WTC11 (cell line): ENCODE data around the gene GATA3. TPM values are rescaled to one million over a fixed set of nuclear protein-coding genes. Genes with fewer than 3 reads are reported as not detected.

Source experiments
- ATAC-seq: fragments of 200-7000 bp; cut with Tn5 transposase; 2 replicates; pipeline ENCODE4 v1.10.0; 2021; ENCODE audit warnings: mild to moderate bottlenecking, moderate library complexity
- CTCF ChIA-PET: fragments of 300-600 bp; sonication (Branson Sonifier 250); formaldehyde crosslinking; loops from one replicate; lab custom pipeline; 2021; ENCODE audit warnings: antibody characterized with exemption; lab: Charles Lee
- POLR2A ChIA-PET: fragments of 350-600 bp; sonication (Branson Sonifier 250); formaldehyde crosslinking; loops from one replicate; lab custom pipeline; 2021; ENCODE audit warnings: antibody characterized with exemption; lab: Charles Lee
- DNase-seq: peaks from one replicate; pipeline ENCODE4 v3.0.0; 2021; ENCODE audit warnings: low spot score
- H3K27ac Mint-ChIP-seq: 2 replicates; pipeline ENCODE4 v1.8.0; 2021; ENCODE audit warnings: mixed read lengths
- H3K27me3 Mint-ChIP-seq: 2 replicates; pipeline ENCODE4 v1.8.0; 2021; ENCODE audit warnings: low read depth, mild to moderate bottlenecking, moderate library complexity, mixed read lengths
- H3K36me3 Mint-ChIP-seq: 2 replicates; pipeline ENCODE4 v1.8.0; 2021; ENCODE audit warnings: mixed read lengths
- H3K4me1 Mint-ChIP-seq: 2 replicates; pipeline ENCODE4 v1.8.0; 2022; ENCODE audit warnings: mixed read lengths
- H3K4me3 Mint-ChIP-seq: 2 replicates; pipeline ENCODE4 v1.8.0; 2021; ENCODE audit warnings: mild to moderate bottlenecking, moderate library complexity, mixed read lengths
- H3K9me3 Mint-ChIP-seq: 2 replicates; pipeline ENCODE4 v1.8.0; 2021; ENCODE audit warnings: mixed read lengths
- AR ChIP-seq: fragments of 250-450 bp; sonication (Bioruptor Pico); IDR thresholded peaks from 2 replicates; pipeline ENCODE4 v1.9.0; 2021; ENCODE audit warnings: mild to moderate bottlenecking
- ATF1 ChIP-seq: sonication (generic); formaldehyde crosslinking; IDR thresholded peaks from 2 replicates; pipeline ENCODE4 v1.8.1; 2023; ENCODE audit warnings: mild to moderate bottlenecking, moderate library complexity, missing genetic modification reagents
- CREM ChIP-seq: sonication (generic); formaldehyde crosslinking; IDR thresholded peaks from 2 replicates; pipeline ENCODE4 v1.8.1; 2022; ENCODE audit warnings: mild to moderate bottlenecking, missing genetic modification reagents, moderate library complexity
- E2F1 ChIP-seq: sonication (generic); formaldehyde crosslinking; IDR thresholded peaks from 2 replicates; pipeline ENCODE4 v1.8.0; 2022; ENCODE audit warnings: mild to moderate bottlenecking, missing genetic modification reagents
- ELF4 ChIP-seq: sonication (generic); formaldehyde crosslinking; IDR thresholded peaks from 2 replicates; pipeline ENCODE4 v1.8.1; 2022; ENCODE audit warnings: low read depth, mild to moderate bottlenecking, moderate library complexity, missing genetic modification reagents
- ESRRA ChIP-seq: sonication (generic); formaldehyde crosslinking; IDR thresholded peaks from 2 replicates; pipeline ENCODE4 v1.8.1; 2022; ENCODE audit warnings: mild to moderate bottlenecking, missing genetic modification reagents, borderline replicate concordance
- ETV6 ChIP-seq: sonication (generic); formaldehyde crosslinking; IDR thresholded peaks from 2 replicates; pipeline ENCODE4 v1.8.1; 2022; ENCODE audit warnings: mild to moderate bottlenecking, missing genetic modification reagents
- FOXJ3 ChIP-seq: sonication (generic); formaldehyde crosslinking; IDR thresholded peaks from 2 replicates; pipeline ENCODE4 v1.9.0; 2021; ENCODE audit warnings: missing genetic modification reagents, mild to moderate bottlenecking, borderline replicate concordance
- FOXK1 ChIP-seq: sonication (generic); formaldehyde crosslinking; IDR thresholded peaks from 2 replicates; pipeline ENCODE4 v1.8.0; 2022; ENCODE audit warnings: mild to moderate bottlenecking, moderate library complexity, missing genetic modification reagents
- FOXP4 ChIP-seq: sonication (generic); formaldehyde crosslinking; IDR thresholded peaks from 2 replicates; pipeline ENCODE4 v1.8.0; 2022; ENCODE audit warnings: mild to moderate bottlenecking, missing genetic modification reagents
- GABPB1 ChIP-seq: sonication (generic); formaldehyde crosslinking; IDR thresholded peaks from 2 replicates; pipeline ENCODE4 v1.8.1; 2023; ENCODE audit warnings: mild to moderate bottlenecking, missing genetic modification reagents
- JAZF1 ChIP-seq: fragments of 250-450 bp; sonication (Bioruptor Pico); IDR thresholded peaks from 2 replicates; pipeline ENCODE4 v1.9.0; 2021; ENCODE audit warnings: moderate library complexity, mild to moderate bottlenecking, inconsistent platforms
- MAX ChIP-seq: sonication (generic); formaldehyde crosslinking; IDR thresholded peaks from 2 replicates; pipeline ENCODE4 v1.8.0; 2022; ENCODE audit warnings: mild to moderate bottlenecking, missing genetic modification reagents
- NR1H2 ChIP-seq: sonication (generic); formaldehyde crosslinking; IDR thresholded peaks from 2 replicates; pipeline ENCODE4 v1.9.0; 2021; ENCODE audit warnings: mild to moderate bottlenecking, moderate library complexity, missing genetic modification reagents
- RORB ChIP-seq: fragments of 250-450 bp; sonication (Bioruptor Pico); IDR thresholded peaks from 2 replicates; pipeline ENCODE4 v1.9.0; 2021; ENCODE audit warnings: mild to moderate bottlenecking
- SMAD3 ChIP-seq: sonication (generic); formaldehyde crosslinking; IDR thresholded peaks from 2 replicates; pipeline ENCODE4 v1.8.0; 2022; ENCODE audit warnings: missing genetic modification reagents, mild to moderate bottlenecking, borderline replicate concordance
- SMAD4 ChIP-seq: sonication (generic); formaldehyde crosslinking; IDR thresholded peaks from 2 replicates; pipeline ENCODE4 v1.8.0; 2022; ENCODE audit warnings: mild to moderate bottlenecking, missing genetic modification reagents
- TP53 ChIP-seq: sonication (generic); formaldehyde crosslinking; IDR thresholded peaks from 2 replicates; pipeline ENCODE4 v1.8.1; 2023; ENCODE audit warnings: mild to moderate bottlenecking, missing genetic modification reagents
- USF1 ChIP-seq: sonication (generic); formaldehyde crosslinking; IDR thresholded peaks from 2 replicates; pipeline ENCODE4 v1.8.0; 2022; ENCODE audit warnings: mild to moderate bottlenecking, missing genetic modification reagents
- ZBTB43 ChIP-seq: sonication (generic); formaldehyde crosslinking; IDR thresholded peaks from 2 replicates; pipeline ENCODE4 v1.8.1; 2023; ENCODE audit warnings: mild to moderate bottlenecking, missing genetic modification reagents
- ZNF138 ChIP-seq: sonication (generic); formaldehyde crosslinking; conservative IDR thresholded peaks from 2 replicates; pipeline ENCODE4 v1.8.1; 2022; ENCODE audit warnings: mild to moderate bottlenecking, moderate library complexity, missing genetic modification reagents
- ZNF219 ChIP-seq: sonication (generic); formaldehyde crosslinking; IDR thresholded peaks from 2 replicates; pipeline ENCODE4 v1.8.0; 2023; ENCODE audit warnings: missing genetic modification reagents, mild to moderate bottlenecking, borderline replicate concordance
- ZSCAN18 ChIP-seq: fragments of 250-450 bp; sonication (Bioruptor Pico); IDR thresholded peaks from 2 replicates; pipeline ENCODE4 v2.1.2; 2022; ENCODE audit warnings: mild to moderate bottlenecking, moderate library complexity
- total RNA-seq: library from RNA; stranded (reverse); gene quantifications from 3 replicates; pipeline ENCODE4 v1.2.3, GENCODE V29; 2021

Gene GATA3
- total RNA-seq, 1 experiment from 2014 or later: 0.72 TPM

GRCh38 chr10:8051109-8051821 is 3.2 kb upstream of the GATA3 start:
- ChIA-PET POLR2A (interaction anchor here (0.6 kb wide), 1 partner anchor 14 kb away, joined by 4 read pairs; no protein-coding TSS in a partner anchor), CTCF (no interaction called here)
- H3K4me1 Mint-ChIP-seq: peaks cover 50% of the 10 kb centered on the region
- ATAC-seq: peak; percentile 0; the same call in 1 of the 2 replicates
- H3K27ac Mint-ChIP-seq: no peak overlapping the region
- no peaks in the 10 kb centered on the region for H3K9me3 Mint-ChIP-seq
- DNase-seq: no peak
- H3K36me3 Mint-ChIP-seq: no peaks in the 10 kb centered on the region
- H3K4me3 Mint-ChIP-seq: peak overlapping the region; percentile 38; the same call in 1 of the 2 replicates
- H3K27me3 Mint-ChIP-seq: peaks cover 95% of the 10 kb centered on the region
- no peak for TF ChIP-seq ZNF219 (CRISPR knock-in tag)
- TF ChIP-seq ELF4 (CRISPR knock-in tag): no peak
- TF ChIP-seq FOXJ3: no peak
- no peak for TF ChIP-seq TP53 (CRISPR knock-in tag)
- TF ChIP-seq FOXP4 (CRISPR knock-in tag): no peak
- no peak for TF ChIP-seq ATF1
- no peak for TF ChIP-seq CREM (CRISPR knock-in tag)

GRCh38 chr10:8051851-8052257 is 2.6 kb upstream of the GATA3 start:
- H3K4me1 Mint-ChIP-seq: peaks cover 50% of the 10 kb centered on the region
- POLR2A ChIA-PET: no interaction called here
- DNase-seq: peak; percentile 71
- no peak for TF ChIP-seq JAZF1 (CRISPR knock-in tag)
- TF ChIP-seq USF1 (CRISPR knock-in tag): 0 out of 2 replicates have a peak, but pooled peaks have one; percentile 13
- no peak for TF ChIP-seq SMAD3 (CRISPR knock-in tag)
- TF ChIP-seq SMAD4: no peak
- no peak for TF ChIP-seq ZNF138 (CRISPR knock-in tag)
- no peak for TF ChIP-seq ATF1
- no peak for TF ChIP-seq E2F1 (CRISPR knock-in tag)
- TF ChIP-seq FOXK1 (CRISPR knock-in tag): 0 out of 2 replicates have a peak, but pooled peaks have one; percentile 41
- TF ChIP-seq ESRRA (CRISPR knock-in tag): no peak
- peak; percentile 32; the same call in 1 of the 2 replicates for TF ChIP-seq ETV6 (CRISPR knock-in tag)
- TF ChIP-seq CREM (CRISPR knock-in tag): no peak; the same call in 1 of the 2 replicates
- TF ChIP-seq RORB: no peak
- TF ChIP-seq ZSCAN18 (CRISPR knock-in tag): no peak
- TF ChIP-seq NR1H2 (CRISPR knock-in tag): no peak
- no peak for TF ChIP-seq AR (CRISPR knock-in tag)
- TF ChIP-seq ZNF219 (CRISPR knock-in tag): no peak
- TF ChIP-seq MAX: no peak
- no peak for TF ChIP-seq ZBTB43 (CRISPR knock-in tag)
- no peak for TF ChIP-seq GABPB1

More at GRCh38 chr10:8051851-8052257, 2.6 kb upstream of the GATA3 start:
- Mint-ChIP-seq H3K9me3 (no peaks in the 10 kb centered on the region), H3K36me3 (no peaks in the 10 kb centered on the region), H3K27ac (no peak overlapping the region), H3K4me3 (peak overlapping the region; percentile 68), H3K27me3 (peaks cover 95% of the 10 kb centered on the region)
- CTCF ChIA-PET: interaction anchor here (0.9 kb wide), 1 partner anchor 296 kb away, joined by 3 read pairs; no protein-coding TSS in a partner anchor
- ATAC-seq: peak; percentile 0; the same call in 1 of the 2 replicates
